ENCODE data around the gene TRAPPC5. TPM values are rescaled to one million over a fixed set of nuclear protein-coding genes. Genes with fewer than 3 reads are reported as not detected.

The TRAPPC5 gene
- total RNA-seq, 2 experiments from 2014 or later = 74.4 to 79.8 TPM

DNA sequence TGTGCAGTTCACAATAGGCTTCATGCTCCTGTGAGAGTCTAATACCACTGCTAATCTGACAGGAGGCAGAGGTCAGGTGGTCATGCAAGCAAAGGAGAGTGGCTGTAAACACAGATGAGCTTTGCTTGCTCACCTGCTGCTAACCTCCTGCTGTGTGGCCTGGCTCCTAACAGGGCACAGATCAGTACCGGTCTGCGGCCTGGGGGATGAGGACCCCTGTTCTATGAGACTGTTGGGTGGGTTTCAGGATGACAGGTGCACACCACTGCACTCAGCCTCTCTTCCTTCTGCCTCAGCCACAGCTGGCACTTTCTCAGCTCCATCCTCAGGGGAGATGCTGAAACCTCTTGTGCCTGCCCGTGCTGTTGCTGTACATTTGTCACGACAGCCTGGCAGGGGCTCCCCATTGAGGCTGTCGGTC, 41.6 kb downstream of the TRAPPC5 start:
- POLR2A ChIA-PET = no interaction called here
- Mint-ChIP-seq H3K27ac (no peak overlapping the region), H3K4me1 (peaks cover 4% of the 10 kb centered on the region), H3K9me3 (peaks cover under 1% of the 10 kb centered on the region), H3K4me3 (no peak overlapping the region), H3K27me3 (peaks cover 2% of the 10 kb centered on the region), H3K36me3 (peaks cover 1% of the 10 kb centered on the region)
- DNase-seq (no peak), ATAC-seq (ENCODE audit: low read depth) (no peak)

DNA sequence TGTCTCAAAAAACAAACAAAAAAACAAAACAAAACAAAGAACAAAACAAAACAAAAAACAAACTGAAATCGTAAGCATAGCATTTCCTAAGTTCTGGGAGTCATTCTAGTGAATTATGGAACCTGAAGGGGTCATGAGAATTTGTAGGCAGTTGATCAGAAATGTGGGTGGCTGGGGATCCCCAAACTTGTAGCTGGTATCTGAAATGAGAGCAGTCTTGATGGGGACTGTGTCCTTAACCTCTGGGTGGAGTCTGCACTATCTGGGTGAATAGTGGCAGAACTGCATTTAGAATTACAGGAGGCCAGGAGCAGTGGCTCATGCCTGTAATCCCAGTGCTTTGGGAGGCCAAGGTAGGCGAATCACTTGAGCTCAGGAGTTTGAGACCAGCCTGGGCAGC, 45.2 kb downstream of the TRAPPC5 start:
- no peak overlapping the region for H3K4me3 Mint-ChIP-seq
- no peak for ATAC-seq (ENCODE audit: low read depth)
- no peak for DNase-seq
- peaks cover 3% of the 10 kb centered on the region for H3K9me3 Mint-ChIP-seq
- H3K4me1 Mint-ChIP-seq = no peaks in the 10 kb centered on the region
- H3K36me3 Mint-ChIP-seq = peaks cover 2% of the 10 kb centered on the region
- POLR2A ChIA-PET = interaction anchor here (0.8 kb wide), 1 partner anchor 359 kb away, joined by 5 read pairs; no protein-coding TSS in a partner anchor
- H3K27me3 Mint-ChIP-seq = peaks cover 28% of the 10 kb centered on the region
- no peak overlapping the region for H3K27ac Mint-ChIP-seq

- Mint-ChIP-seq H3K27me3 (peaks cover 34% of the 10 kb centered on the region), H3K27ac (no peak overlapping the region), H3K36me3 (peaks cover 2% of the 10 kb centered on the region), H3K9me3 (peaks cover 3% of the 10 kb centered on the region), H3K4me3 (no peak overlapping the region), H3K4me1 (no peaks in the 10 kb centered on the region)
- POLR2A ChIA-PET = no interaction called here
- DNase-seq = no peak
- no peak for ATAC-seq (ENCODE audit: low read depth)
Observed at GRCh38 chr19:7729211-7729610, 48.6 kb downstream of the TRAPPC5 start.

- POLR2A ChIA-PET = no interaction called here
- peaks cover 3% of the 10 kb centered on the region for H3K9me3 Mint-ChIP-seq
- no peak overlapping the region for H3K4me3 Mint-ChIP-seq
- no peak for ATAC-seq (ENCODE audit: low read depth)
- no peak overlapping the region for H3K27ac Mint-ChIP-seq
- peaks cover 35% of the 10 kb centered on the region for H3K27me3 Mint-ChIP-seq
- no peak for DNase-seq
- no peaks in the 10 kb centered on the region for H3K4me1 Mint-ChIP-seq
- H3K36me3 Mint-ChIP-seq = peaks cover 2% of the 10 kb centered on the region
Observed at GRCh38 chr19:7729831-7730285, 49.2 kb downstream of the TRAPPC5 start.

DNA sequence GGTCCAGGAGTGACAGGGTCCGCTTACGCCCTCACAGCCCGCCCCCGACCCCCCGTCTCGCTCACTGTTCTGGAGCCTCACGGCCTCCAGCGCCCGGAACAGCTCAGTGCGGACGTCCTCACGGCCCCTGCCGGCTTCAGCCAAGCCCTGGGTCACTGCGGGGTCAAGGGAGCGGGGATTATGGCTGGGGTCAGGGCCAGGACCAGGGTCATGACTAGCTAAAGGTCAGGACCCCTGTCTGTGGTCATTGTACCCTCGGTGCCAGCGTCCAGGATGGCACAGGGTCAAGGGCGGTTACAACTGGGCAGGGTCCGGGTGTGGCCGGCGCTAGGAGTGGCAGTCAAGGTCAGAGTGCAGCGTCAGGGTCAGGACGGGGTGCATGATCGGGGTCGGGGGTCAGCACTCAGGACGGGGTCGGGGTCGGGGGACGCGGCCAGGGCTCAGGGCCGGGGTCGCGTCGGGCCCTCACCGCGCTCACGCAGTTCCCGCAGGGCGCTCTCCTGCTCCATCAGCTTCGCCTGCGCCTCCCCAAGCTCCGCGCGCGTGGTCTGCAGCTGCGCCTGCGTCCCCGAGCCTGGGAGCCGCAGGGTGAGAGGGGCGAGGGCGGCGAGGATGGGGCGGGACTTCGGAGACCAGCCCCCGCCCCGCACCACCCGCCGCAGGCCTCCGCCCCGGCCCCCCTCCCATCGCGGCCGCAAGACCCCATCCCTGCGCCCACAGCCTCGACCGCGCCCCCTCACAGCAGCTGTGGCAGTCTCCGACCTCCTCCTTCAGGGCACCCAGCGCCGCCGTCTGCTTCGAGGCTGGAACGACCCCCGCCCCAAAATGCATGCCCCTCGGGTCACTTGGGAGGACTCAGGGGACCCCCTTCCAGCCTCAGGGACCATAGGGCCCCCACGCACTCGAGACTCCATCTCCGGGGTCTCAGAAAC, 49.9 kb downstream of the TRAPPC5 start:
- POLR2A ChIA-PET = no interaction called here

GRCh38 chr19:7731218-7731595, 50.6 kb downstream of the TRAPPC5 start:
- no peak overlapping the region for H3K27ac Mint-ChIP-seq
- H3K4me1 Mint-ChIP-seq = no peaks in the 10 kb centered on the region
- H3K36me3 Mint-ChIP-seq = peaks cover 2% of the 10 kb centered on the region
- POLR2A ChIA-PET = no interaction called here
- DNase-seq = no peak
- peaks cover 39% of the 10 kb centered on the region for H3K27me3 Mint-ChIP-seq
- peaks cover 3% of the 10 kb centered on the region for H3K9me3 Mint-ChIP-seq
- no peak overlapping the region for H3K4me3 Mint-ChIP-seq
- ATAC-seq (ENCODE audit: low read depth) = no peak

More for the DNA sequence above, 49.9 kb downstream of the TRAPPC5 start:
- Mint-ChIP-seq H3K36me3 (peaks cover 2% of the 10 kb centered on the region), H3K27me3 (peaks cover 38% of the 10 kb centered on the region), H3K4me3 (no peak overlapping the region), H3K4me1 (no peaks in the 10 kb centered on the region), H3K9me3 (peaks cover 3% of the 10 kb centered on the region), H3K27ac (no peak overlapping the region)
- DNase-seq (no peak), ATAC-seq (ENCODE audit: low read depth) (no peak)

GRCh38 chr19:7731615-7732014, 51.0 kb downstream of the TRAPPC5 start:
- Mint-ChIP-seq H3K4me1 (no peaks in the 10 kb centered on the region), H3K27ac (no peak overlapping the region), H3K4me3 (no peak overlapping the region), H3K27me3 (peaks cover 42% of the 10 kb centered on the region), H3K9me3 (peaks cover 3% of the 10 kb centered on the region), H3K36me3 (peaks cover 2% of the 10 kb centered on the region)
- DNase-seq = no peak
- ATAC-seq (ENCODE audit: low read depth) = no peak
- POLR2A ChIA-PET = no interaction called here

- ATAC-seq (ENCODE audit: low read depth) (no peak), DNase-seq (no peak)
- H3K36me3 Mint-ChIP-seq = peaks cover 2% of the 10 kb centered on the region
- POLR2A ChIA-PET = no interaction called here
- peaks cover 3% of the 10 kb centered on the region for H3K9me3 Mint-ChIP-seq
- peaks cover 42% of the 10 kb centered on the region for H3K27me3 Mint-ChIP-seq
- H3K4me1 Mint-ChIP-seq = no peaks in the 10 kb centered on the region
- H3K4me3 Mint-ChIP-seq = no peak within 1 kb of the TSS
- no peak within 1 kb of the TSS for H3K27ac Mint-ChIP-seq
Observed at GRCh38 chr19:7732045-7732444, 51.4 kb downstream of the TRAPPC5 start, which contains the start of gene CLEC4G. TSS of gene CLEC4G (minus strand) at chr19:7732110. CDS start at chr19:7732102, 8 bp downstream.

DNA sequence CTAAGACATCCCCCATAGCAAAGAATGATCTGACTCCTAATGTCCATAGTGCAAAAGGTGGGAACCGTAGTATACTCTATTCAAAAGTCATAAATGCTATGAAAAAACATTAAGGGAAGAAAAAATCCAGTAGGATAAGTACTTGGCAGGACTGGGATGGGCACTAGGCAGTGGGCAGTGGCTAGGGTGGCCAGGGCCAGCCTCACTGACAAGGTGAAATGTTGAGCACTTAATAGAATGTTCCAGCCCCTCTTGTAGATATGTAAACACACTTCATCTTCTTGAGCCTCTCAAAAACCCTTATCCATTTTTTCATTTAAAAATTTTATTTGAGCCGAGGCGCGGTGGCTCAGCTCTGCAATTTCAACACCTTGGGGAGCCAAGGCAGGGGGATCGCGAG, 52.7 kb downstream of the TRAPPC5 start:
- DNase-seq (no peak), ATAC-seq (ENCODE audit: low read depth) (no peak)
- H3K9me3 Mint-ChIP-seq = no peaks in the 10 kb centered on the region
- H3K27ac Mint-ChIP-seq = no peak overlapping the region
- no peak overlapping the region for H3K4me3 Mint-ChIP-seq
- H3K27me3 Mint-ChIP-seq = peaks cover 37% of the 10 kb centered on the region
- no peaks in the 10 kb centered on the region for H3K36me3 Mint-ChIP-seq
- no peaks in the 10 kb centered on the region for H3K4me1 Mint-ChIP-seq
- POLR2A ChIA-PET = no interaction called here

DNA sequence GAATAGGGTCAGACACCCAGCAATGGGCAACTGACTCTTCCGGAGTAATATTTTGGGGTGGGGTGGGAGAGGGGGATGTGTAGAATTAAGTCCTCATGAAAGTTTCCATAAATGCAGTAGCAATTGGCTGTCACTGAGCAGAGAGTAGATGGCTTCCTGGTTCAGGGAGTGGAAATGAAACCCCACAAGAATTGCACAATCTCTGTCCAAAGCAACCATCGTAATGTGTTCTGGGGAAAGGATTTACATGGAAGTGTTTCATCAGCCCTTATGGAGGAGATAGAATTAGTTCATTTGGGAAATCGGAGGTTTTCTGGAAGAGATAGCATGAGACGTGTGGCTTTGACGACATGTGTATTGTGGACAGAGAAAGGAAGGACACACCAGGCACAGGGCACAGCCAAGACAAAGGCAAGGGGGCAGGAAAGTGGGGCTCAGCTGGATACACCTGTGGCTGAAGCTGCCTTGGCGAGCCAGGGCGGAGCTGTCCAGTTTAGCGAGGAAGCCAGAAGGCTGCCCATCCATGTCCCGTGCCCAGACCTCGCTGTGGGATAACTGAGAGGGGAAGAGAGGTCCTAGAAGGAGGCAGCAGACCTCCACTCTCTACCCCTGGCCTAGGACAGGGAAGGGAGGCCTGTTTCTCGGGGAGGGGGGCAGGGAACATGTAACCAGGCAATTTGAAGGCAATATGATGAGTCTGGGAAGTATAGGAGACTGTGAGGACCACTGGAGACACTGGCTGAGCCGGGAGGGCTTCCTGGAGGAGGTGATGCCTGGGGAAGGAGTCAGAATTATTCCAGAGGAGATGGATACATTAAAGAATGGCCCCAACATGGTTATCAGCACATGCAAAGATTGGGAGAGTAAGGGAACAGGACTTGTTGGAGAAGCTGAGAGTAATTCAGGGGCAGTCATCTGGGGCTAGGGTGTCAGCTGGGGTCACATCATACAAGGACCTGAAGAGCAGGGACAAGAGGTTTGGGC, 53.9 kb downstream of the TRAPPC5 start:
- peaks cover 2% of the 10 kb centered on the region for H3K4me1 Mint-ChIP-seq
- H3K27me3 Mint-ChIP-seq = peaks cover 26% of the 10 kb centered on the region
- ATAC-seq (ENCODE audit: low read depth) (no peak), DNase-seq (no peak)
- H3K4me3 Mint-ChIP-seq = no peak overlapping the region
- H3K27ac Mint-ChIP-seq = no peak overlapping the region
- POLR2A ChIA-PET = no interaction called here
- no peaks in the 10 kb centered on the region for H3K36me3 Mint-ChIP-seq
- no peaks in the 10 kb centered on the region for H3K9me3 Mint-ChIP-seq

DNA sequence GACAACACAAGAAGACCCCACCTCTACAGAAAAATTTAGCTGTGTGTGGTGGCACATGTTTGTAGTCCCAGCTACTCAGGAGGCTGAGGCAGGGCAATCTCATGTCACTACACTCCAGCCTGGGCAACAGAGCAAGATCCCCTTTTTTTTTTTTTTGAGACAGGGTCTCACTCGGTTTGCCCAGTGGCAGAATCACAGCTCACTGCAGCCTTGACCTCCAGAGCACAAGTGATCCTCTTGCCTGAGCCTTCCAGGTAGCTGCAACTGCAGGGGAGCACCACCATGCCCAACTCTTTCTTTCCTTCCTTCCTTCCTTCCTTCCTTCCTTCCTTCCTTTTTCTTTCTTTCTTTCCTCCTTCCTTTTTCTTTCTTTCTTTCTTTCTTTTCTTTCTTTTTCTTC, 55.5 kb downstream of the TRAPPC5 start:
- ATAC-seq (ENCODE audit: low read depth) = no peak
- Mint-ChIP-seq H3K4me3 (no peak overlapping the region), H3K36me3 (no peaks in the 10 kb centered on the region), H3K4me1 (peaks cover 2% of the 10 kb centered on the region), H3K27me3 (peaks cover 21% of the 10 kb centered on the region), H3K9me3 (no peaks in the 10 kb centered on the region), H3K27ac (no peak overlapping the region)
- DNase-seq = no peak
- POLR2A ChIA-PET = no interaction called here

DNA sequence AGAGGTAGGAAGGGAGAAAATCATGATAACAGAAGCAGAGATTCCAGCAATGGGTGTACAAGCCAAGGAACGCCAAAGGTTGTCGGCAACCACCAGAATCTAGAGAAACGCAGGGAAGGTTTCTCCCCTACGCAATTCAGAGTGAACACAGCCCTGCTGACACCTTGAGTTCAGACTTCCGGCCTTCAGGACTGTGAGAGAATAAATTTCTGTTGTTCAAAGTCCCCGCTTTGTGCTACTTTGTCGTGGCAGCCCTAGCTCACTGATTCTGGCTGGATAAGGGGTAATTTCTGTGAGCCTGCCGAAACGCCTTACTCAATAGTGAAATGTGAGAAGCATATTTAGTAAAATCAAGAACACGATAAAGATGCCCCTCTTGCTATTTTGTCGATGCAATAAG, 56.6 kb downstream of the TRAPPC5 start:
- POLR2A ChIA-PET = no interaction called here
- Mint-ChIP-seq H3K4me3 (no peak overlapping the region), H3K9me3 (no peaks in the 10 kb centered on the region), H3K4me1 (peaks cover 2% of the 10 kb centered on the region), H3K36me3 (no peaks in the 10 kb centered on the region), H3K27ac (no peak overlapping the region), H3K27me3 (peaks cover 20% of the 10 kb centered on the region)
- DNase-seq (no peak), ATAC-seq (ENCODE audit: low read depth) (no peak)

Data from activated naive CD8-positive, alpha-beta T cell treated with anti-CD3 and anti-CD28 coated beads, Interleukin-2, amount 10 ng/mL, durations not matched to agents 7 days and 5 days (primary cell).